Measurements from ENCODE around the gene COL27A1. TPM values are rescaled to one million over a fixed set of nuclear protein-coding genes. Genes with fewer than 3 reads are reported as not detected.

COL27A1 gene
- total RNA-seq, 1 experiment from 2014 or later = 37.0 TPM

- DNase-seq (ENCODE audit: low spot score) = no peak
- TF ChIP-seq, protein P1, sequence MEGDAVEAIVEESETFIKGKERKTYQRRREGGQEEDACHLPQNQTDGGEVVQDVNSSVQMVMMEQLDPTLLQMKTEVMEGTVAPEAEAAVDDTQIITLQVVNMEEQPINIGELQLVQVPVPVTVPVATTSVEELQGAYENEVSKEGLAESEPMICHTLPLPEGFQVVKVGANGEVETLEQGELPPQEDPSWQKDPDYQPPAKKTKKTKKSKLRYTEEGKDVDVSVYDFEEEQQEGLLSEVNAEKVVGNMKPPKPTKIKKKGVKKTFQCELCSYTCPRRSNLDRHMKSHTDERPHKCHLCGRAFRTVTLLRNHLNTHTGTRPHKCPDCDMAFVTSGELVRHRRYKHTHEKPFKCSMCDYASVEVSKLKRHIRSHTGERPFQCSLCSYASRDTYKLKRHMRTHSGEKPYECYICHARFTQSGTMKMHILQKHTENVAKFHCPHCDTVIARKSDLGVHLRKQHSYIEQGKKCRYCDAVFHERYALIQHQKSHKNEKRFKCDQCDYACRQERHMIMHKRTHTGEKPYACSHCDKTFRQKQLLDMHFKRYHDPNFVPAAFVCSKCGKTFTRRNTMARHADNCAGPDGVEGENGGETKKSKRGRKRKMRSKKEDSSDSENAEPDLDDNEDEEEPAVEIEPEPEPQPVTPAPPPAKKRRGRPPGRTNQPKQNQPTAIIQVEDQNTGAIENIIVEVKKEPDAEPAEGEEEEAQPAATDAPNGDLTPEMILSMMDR (conservative IDR thresholded peaks at IDR 0.05; ENCODE audit: low read depth, low read length) = no peak
- TF ChIP-seq EZH2 (IDR thresholded peaks at IDR 0.05; ENCODE audit: borderline replicate concordance, low read depth, low read length, poor library complexity, severe bottlenecking) = no peak
- no peak overlapping the region for H3K27ac ChIP-seq (ENCODE audit: low read depth, low read length, poor library complexity, severe bottlenecking)
- ChIA-PET CTCF (interaction anchor here (0.5 kb wide), 1 partner anchor 9 kb away, joined by 5 read pairs; no protein-coding TSS in a partner anchor), POLR2A (ENCODE audit: low non-redundant PET) (no interaction called here)
- H3K36me3 ChIP-seq (ENCODE audit: insufficient read depth, low read length, poor library complexity, severe bottlenecking) = no peaks in the 10 kb centered on the region
- no TSS peak for BruUV-seq (replicated peaks)
- intact Hi-C loops (cut with micrococcal nuclease; ENCODE audit: unreplicated experiment) = no loop called here
- no peak overlapping the region for H3K4me3 ChIP-seq (ENCODE audit: low read depth, low read length, poor library complexity, severe bottlenecking)
- no peaks in the 10 kb centered on the region for H3K4me1 ChIP-seq (ENCODE audit: insufficient read depth, low read length, poor library complexity, severe bottlenecking)
- H3K27me3 ChIP-seq (replicated peaks; ENCODE audit: insufficient read depth, low read depth, low read length, poor library complexity) = no peaks in the 10 kb centered on the region
- H3K9me3 ChIP-seq (ENCODE audit: low read depth, low read length, poor library complexity, severe bottlenecking) = no peaks in the 10 kb centered on the region
These were observed 70.3 kb downstream of the COL27A1 start for GRCh38 chr9:114225561-114226212.

GRCh38 chr9:114226246-114227055 is 71.1 kb downstream of the COL27A1 start:
- Histone ChIP-seq H3K27me3 (replicated peaks; ENCODE audit: insufficient read depth, low read depth, low read length, poor library complexity) (no peaks in the 10 kb centered on the region), H3K4me1 (ENCODE audit: insufficient read depth, low read length, poor library complexity, severe bottlenecking) (no peaks in the 10 kb centered on the region), H3K4me3 (ENCODE audit: low read depth, low read length, poor library complexity, severe bottlenecking) (no peak overlapping the region), H3K27ac (ENCODE audit: low read depth, low read length, poor library complexity, severe bottlenecking) (no peak overlapping the region), H3K36me3 (ENCODE audit: insufficient read depth, low read length, poor library complexity, severe bottlenecking) (no peaks in the 10 kb centered on the region), H3K9me3 (ENCODE audit: low read depth, low read length, poor library complexity, severe bottlenecking) (no peaks in the 10 kb centered on the region)
- TF ChIP-seq, protein P1 (conservative IDR thresholded peaks at IDR 0.05; ENCODE audit: low read depth, low read length) = no peak
- TF ChIP-seq EZH2 (IDR thresholded peaks at IDR 0.05; ENCODE audit: borderline replicate concordance, low read depth, low read length, poor library complexity, severe bottlenecking) = no peak
- ChIA-PET POLR2A (ENCODE audit: low non-redundant PET) (no interaction called here), CTCF (interaction anchor here (0.5 kb wide), 1 partner anchor 8 kb away, joined by 5 read pairs; no protein-coding TSS in a partner anchor)
- no TSS peak for BruUV-seq (replicated peaks)
- no peak for DNase-seq (ENCODE audit: low spot score)
- intact Hi-C loops (cut with micrococcal nuclease; ENCODE audit: unreplicated experiment) = no loop called here

GRCh38 chr9:114227288-114228015 is 72.1 kb downstream of the COL27A1 start:
- Histone ChIP-seq H3K4me1 (ENCODE audit: insufficient read depth, low read length, poor library complexity, severe bottlenecking) (no peaks in the 10 kb centered on the region), H3K27ac (ENCODE audit: low read depth, low read length, poor library complexity, severe bottlenecking) (no peak overlapping the region), H3K4me3 (ENCODE audit: low read depth, low read length, poor library complexity, severe bottlenecking) (no peak overlapping the region), H3K9me3 (ENCODE audit: low read depth, low read length, poor library complexity, severe bottlenecking) (no peaks in the 10 kb centered on the region), H3K27me3 (replicated peaks; ENCODE audit: insufficient read depth, low read depth, low read length, poor library complexity) (no peaks in the 10 kb centered on the region), H3K36me3 (ENCODE audit: insufficient read depth, low read length, poor library complexity, severe bottlenecking) (no peaks in the 10 kb centered on the region)
- CTCF ChIA-PET = no interaction called here
- intact Hi-C loops (cut with micrococcal nuclease; ENCODE audit: unreplicated experiment) = no loop called here
- POLR2A ChIA-PET (ENCODE audit: low non-redundant PET) = no interaction called here
- no TSS peak for BruUV-seq (replicated peaks)
- no peak for DNase-seq (ENCODE audit: low spot score)
- TF ChIP-seq EZH2 (IDR thresholded peaks at IDR 0.05; ENCODE audit: borderline replicate concordance, low read depth, low read length, poor library complexity, severe bottlenecking) = no peak
- TF ChIP-seq, protein P1 (conservative IDR thresholded peaks at IDR 0.05; ENCODE audit: low read depth, low read length) = no peak

Data from A673 (cell line).